Testis (tissue), 2 donors: ENCODE results near the gene ZNF611.

ENCODE experiments used
- CTCF ChIP-seq, 3 experiments: fragments of 450-650 bp in 2 of 3; fragments of 200-600 bp in 1 of 3; sonication (generic) in 1 of 3; IDR thresholded peaks; one replicate each; pipeline ENCODE4 v1.5.1; 2016 to 2019; ENCODE audit warnings: antibody characterized with exemption in 3 of 3, mild to moderate bottlenecking in 2 of 3, moderate library complexity in 1 of 3
- POLR2A ChIP-seq: fragments of 450-650 bp; IDR thresholded peaks from one replicate; pipeline ENCODE4 v1.6.1; 2017; ENCODE audit warnings: antibody characterized with exemption, mild to moderate bottlenecking, moderate library complexity

- TF ChIP-seq CTCF (IDR thresholded peaks at IDR 0.05) (no peak), POLR2A (no peak)
These were observed 14.9 kb upstream of the ZNF611 start for GRCh38 chr19:52749780-52750179.
